Activated gamma-delta T cell treated with anti-CD3 and anti-CD28 coated beads, Interleukin-2, amount 50 U/mL, for 16 hours (primary cell): ENCODE results near the gene CANT1.
A peak's percentile ranks its signal among the peaks of the same experiment; 100 is the strongest.

Experiments used
- DNase-seq: peaks from one replicate; pipeline ENCODE4 v3.0.0-alpha.2; 2020; ENCODE audit warnings: low read depth

CANT1 gene

GRCh38 chr17:78995761-78996451 is 13.7 kb downstream of the CANT1 start:
- no peak for DNase-seq

- DNase-seq, result no peak
Observed at GRCh38 chr17:78995022-78995760, 14.4 kb downstream of the CANT1 start.

- DNase-seq, result no peak
Observed at GRCh38 chr17:78993981-78994671, 15.4 kb downstream of the CANT1 start.

- peak; percentile 39 for DNase-seq
Observed at GRCh38 chr17:78993241-78993956, 16.2 kb downstream of the CANT1 start.

- DNase-seq, result no peak
Observed at GRCh38 chr17:78992542-78993212, 16.9 kb downstream of the CANT1 start.

GRCh38 chr17:78991906-78992532 is 17.5 kb downstream of the CANT1 start:
- DNase-seq, result no peak

GRCh38 chr17:78991017-78991738 is 18.4 kb downstream of the CANT1 start:
- no peak for DNase-seq

GRCh38 chr17:78990349-78991016 is 19.1 kb downstream of the CANT1 start:
- no peak for DNase-seq

- no peak for DNase-seq
Observed at GRCh38 chr17:78988152-78988551, 21.4 kb downstream of the CANT1 start.

- no peak for DNase-seq
Observed at GRCh38 chr17:78986649-78987328, 22.8 kb downstream of the CANT1 start.

- no peak for DNase-seq
Observed at GRCh38 chr17:78986048-78986648, 23.4 kb downstream of the CANT1 start.

GRCh38 chr17:78985395-78985794 is 24.2 kb downstream of the CANT1 start:
- DNase-seq, result no peak

- DNase-seq, result no peak
Observed at GRCh38 chr17:78981010-78981888, 28.3 kb downstream of the CANT1 start.

- DNase-seq, result no peak
Observed at GRCh38 chr17:78980624-78980972, 29.0 kb downstream of the CANT1 start.

GRCh38 chr17:78979780-78980623 is 29.6 kb downstream of the CANT1 start, which contains the start of gene LGALS3BP:
LGALS3BP (minus strand) TSS chr17:78979923; CDS start chr17:78977191, 2,732 bp downstream.
- no peak for DNase-seq

GRCh38 chr17:78977997-78978973 is 31.3 kb downstream of the CANT1 start:
- no peak for DNase-seq
